Heart right ventricle (tissue), 16 donors: ENCODE measurements around the gene SHISA4. TPM values are rescaled to one million over a fixed set of nuclear protein-coding genes. Genes with fewer than 3 reads are reported as not detected.

ENCODE experiments used
- ATAC-seq, 8 donors: fragments of 200-7000 bp; cut with Tn5 transposase; one replicate each; pipeline ENCODE4 v1.9.1; 2020; ENCODE audit warnings: mild to moderate bottlenecking in 8 of 8, moderate library complexity in 8 of 8, moderate number of reproducible peaks in 1 of 8
- DNase-seq, 2 donors: peaks; one replicate each; pipeline ENCODE4 v3.0.0-alpha.2; 2020
- H3K27ac ChIP-seq, 10 donors: fragments of 200-600 bp; sonication (generic) in 2 of 10; one replicate each; pipeline versions ENCODE4 v1.5.0 to v1.8.0; 2020 to 2022; ENCODE audit warnings: mild to moderate bottlenecking in 3 of 10
- H3K27me3 ChIP-seq, 7 donors: fragments of 200-600 bp; one replicate each; pipeline ENCODE4 v1.8.0; 2021 to 2022; ENCODE audit warnings: mild to moderate bottlenecking in 2 of 7
- H3K36me3 ChIP-seq, 9 donors: fragments of 200-600 bp; sonication (generic) in 1 of 9; one replicate each; pipeline versions ENCODE4 v1.5.0 to v1.8.0; 2020 to 2022; ENCODE audit warnings: mild to moderate bottlenecking in 2 of 9
- H3K4me1 ChIP-seq, 9 donors: fragments of 200-600 bp; sonication (generic) in 1 of 9; one replicate each; pipeline versions ENCODE4 v1.5.0 to v1.8.0; 2020 to 2022; ENCODE audit warnings: mild to moderate bottlenecking in 4 of 9
- H3K4me3 ChIP-seq, 10 donors: fragments of 200-600 bp; sonication (generic) in 2 of 10; one replicate each; pipeline versions ENCODE4 v1.5.0 to v1.8.0; 2020 to 2022; ENCODE audit warnings: mild to moderate bottlenecking in 7 of 10, moderate library complexity in 2 of 10
- H3K9me3 ChIP-seq, 11 donors: fragments of 200-600 bp in 10 of 11; sonication (generic) in 2 of 11; one replicate each; pipeline versions ENCODE4 v1.5.0 to v1.8.0; 2013 to 2022; ENCODE audit warnings: mild to moderate bottlenecking in 2 of 11, control low read depth in 1 of 11, moderate library complexity in 1 of 11
- WGBS, 2 donors: extraction: QIAGEN DNeasy Blood & Tissue Kit; methylation state at CpG; one replicate each; pipeline ENCODE4 v1.1.7; 2013; ENCODE audit warnings: inconsistent platforms in 1 of 2; 5-methylcytosine and 5-hydroxymethylcytosine counted together
- intact Hi-C, 10 donors: fragments of 100-400 bp; cut with DNase I; formaldehyde crosslinking; loops; one replicate each; pipeline versions ENCODE4 v1.11.1 to v1.14.2; 2022
- polyA plus RNA-seq, 2 donors: library from polyadenylated mRNA; stranded (reverse); fragments of 200-250 nt; gene quantifications; one replicate each; pipeline ENCODE4 v1.2.3, GENCODE V29; 2013
- total RNA-seq, 10 donors: library from RNA; stranded (reverse); fragmentation: NEBNext Ultra II Directional in 3 of 10; extraction: Animal tissue kit (Norgen Biotek cat#: 25700) in 3 of 10; gene quantifications; one replicate each; pipeline versions ENCODE4 v1.2.1 to v1.2.4, GENCODE V29; 2021 to 2023
- TF ChIP-seq, protein P1 (sequence below), 9 donors: fragments of 200-600 bp; sonication (generic) in 2 of 9; IDR thresholded peaks; one replicate each; pipeline versions ENCODE4 v1.5.0 to v1.8.0; 2021 to 2022; ENCODE audit warnings: antibody characterized with exemption in 9 of 9, mild to moderate bottlenecking in 5 of 9, moderate library complexity in 1 of 9
- donor health status: Arrhythmogenic right ventricular cardiomyopathy.
- donor health status: ischemic (EF 13 %, LVEDD 7.1; RV severe dilation, severe dysfunction).
- donor health status: healthy with polysubstance abuse.
- donor health status: DM: no; HTN: yes; CAD: no.
- donor health status: DM: no; HTN: no; CAD: no.
- donor health status: ischemic (EF 25% LVEDD 6.9; RV normal size, moderate dysfunction).
- donor health status: ischemic (EF 25% LVEDD 5.7; RV mildly dilated, moderate dysfunction).
- donor health status: healthy.
- donor health status: DM: yes; HTN: yes; CAD: no.
- donor health status: Ischemic cardiomyopathy.
- donor health status: ischemic (EF 35%, LVEDD 5.7; RV mildly dilated, moderate dysfunction).
- donor health status: nonischemic (EF 11% LVEDD 7.7; RV severe dilation, severe dysfunction).
- donor health status: DM: yes; HTN: yes; CAD: no.
- donor health status: PGD.
- donor health status: ischemic (EF 29% LVEDD 5.4; RV normal size, mild dysfunction).
- donor health status: nonischemic (EF 23%, LVEDD 6.1; RV moderate dilation, normal function).

SHISA4 gene
- total and polyA plus RNA-seq, 12 donors = 72.6 to 214 (median 122) TPM

- intact Hi-C loops = loop anchor here in 2 of 10 donors (10.0 kb wide), 2 partner anchors 168 to 232 kb away; no protein-coding TSS in a partner anchor
- 59 to 75% methylated on average over 2 of the region's 2 CpGs for WGBS, 2 donors
- Histone ChIP-seq H3K9me3 (no peaks in the 10 kb centered on the region), H3K4me3 (no peak overlapping the region), H3K27ac (peak overlapping the region in 9 of 10 donors; percentile 67 to 96 (median 85)), H3K36me3 (peaks cover 0 to 5% (median 0%) of the 10 kb centered on the region in 9 donors), H3K4me1 (peaks cover 10 to 66% (median 44%) of the 10 kb centered on the region in 9 donors), H3K27me3 (peaks cover 0 to 11% (median 0%) of the 10 kb centered on the region in 7 donors)
- DNase-seq = no peak
- ATAC-seq = peak in 4 of 8 donors; percentile 20 to 42 (median 31)
- TF ChIP-seq, protein P1, sequence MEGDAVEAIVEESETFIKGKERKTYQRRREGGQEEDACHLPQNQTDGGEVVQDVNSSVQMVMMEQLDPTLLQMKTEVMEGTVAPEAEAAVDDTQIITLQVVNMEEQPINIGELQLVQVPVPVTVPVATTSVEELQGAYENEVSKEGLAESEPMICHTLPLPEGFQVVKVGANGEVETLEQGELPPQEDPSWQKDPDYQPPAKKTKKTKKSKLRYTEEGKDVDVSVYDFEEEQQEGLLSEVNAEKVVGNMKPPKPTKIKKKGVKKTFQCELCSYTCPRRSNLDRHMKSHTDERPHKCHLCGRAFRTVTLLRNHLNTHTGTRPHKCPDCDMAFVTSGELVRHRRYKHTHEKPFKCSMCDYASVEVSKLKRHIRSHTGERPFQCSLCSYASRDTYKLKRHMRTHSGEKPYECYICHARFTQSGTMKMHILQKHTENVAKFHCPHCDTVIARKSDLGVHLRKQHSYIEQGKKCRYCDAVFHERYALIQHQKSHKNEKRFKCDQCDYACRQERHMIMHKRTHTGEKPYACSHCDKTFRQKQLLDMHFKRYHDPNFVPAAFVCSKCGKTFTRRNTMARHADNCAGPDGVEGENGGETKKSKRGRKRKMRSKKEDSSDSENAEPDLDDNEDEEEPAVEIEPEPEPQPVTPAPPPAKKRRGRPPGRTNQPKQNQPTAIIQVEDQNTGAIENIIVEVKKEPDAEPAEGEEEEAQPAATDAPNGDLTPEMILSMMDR (IDR thresholded peaks at IDR 0.05) = peak in 2 of 9 donors; percentile 18 to 20
These were observed 6.0 kb upstream of the SHISA4 start for GRCh38 chr1:201882665-201883132.

- Histone ChIP-seq H3K4me1 (peaks cover 10 to 68% (median 46%) of the 10 kb centered on the region in 9 donors), H3K36me3 (peaks cover 0 to 3% (median 0%) of the 10 kb centered on the region in 9 donors), H3K4me3 (no peak overlapping the region), H3K27ac (peak overlapping the region; percentile 67 to 96 (median 84)), H3K27me3 (peaks cover 0 to 16% (median 0%) of the 10 kb centered on the region in 7 donors), H3K9me3 (no peaks in the 10 kb centered on the region)
- TF ChIP-seq, protein P1 (IDR thresholded peaks at IDR 0.05) = no peak
- no peak for ATAC-seq
- no peak for DNase-seq
- WGBS, 2 donors = 72 to 76% methylated on average over 3 of the region's 3 CpGs
- intact Hi-C loops = loop anchor here in 2 of 10 donors (10.0 kb wide), 2 partner anchors 168 to 232 kb away; no protein-coding TSS in a partner anchor
These were observed 5.4 kb upstream of the SHISA4 start for GRCh38 chr1:201883266-201883665.

- Histone ChIP-seq H3K9me3 (no peaks in the 10 kb centered on the region), H3K4me3 (no peak overlapping the region), H3K36me3 (no peaks in the 10 kb centered on the region), H3K27me3 (peaks cover 0 to 22% (median 0%) of the 10 kb centered on the region in 7 donors), H3K27ac (peak overlapping the region; percentile 67 to 96 (median 84)), H3K4me1 (peaks cover 10 to 70% (median 45%) of the 10 kb centered on the region in 9 donors)
- ATAC-seq (peak; percentile 17 to 68 (median 56)), DNase-seq (peak in 1 of 2 donors; percentile 42)
- intact Hi-C loops = loop anchor here in 2 of 10 donors (10.0 kb wide), 2 partner anchors 169 to 231 kb away; no protein-coding TSS in a partner anchor
- TF ChIP-seq, protein P1 (IDR thresholded peaks at IDR 0.05) = no peak
- WGBS, 2 donors = 18 to 23% methylated on average over 7 of the region's 7 CpGs
These were observed 4.9 kb upstream of the SHISA4 start for GRCh38 chr1:201883786-201884185.

DNA sequence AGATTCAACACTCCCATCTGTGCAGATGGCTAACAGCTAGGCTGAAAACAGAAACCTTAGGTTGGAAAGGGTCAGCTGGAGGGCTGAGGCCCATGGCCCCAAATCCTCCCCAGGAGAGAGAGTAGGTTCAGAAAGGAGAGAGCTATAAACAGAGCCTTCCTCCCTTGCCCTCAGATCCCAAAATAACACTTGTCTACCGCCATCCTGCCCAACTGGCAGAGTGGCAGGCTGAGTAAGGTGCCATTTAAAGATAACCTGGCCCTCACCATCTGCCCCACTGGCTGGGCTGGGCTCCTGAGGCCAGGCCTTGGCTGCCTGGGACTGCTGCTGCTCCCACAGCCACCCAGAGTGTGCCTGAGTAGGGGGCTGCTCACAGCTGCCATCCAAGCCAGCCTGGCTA lies 4.3 kb upstream of the SHISA4 start:
- H3K27ac ChIP-seq = peak overlapping the region; percentile 67 to 96 (median 84)
- ATAC-seq (peak; percentile 34 to 75 (median 60)), DNase-seq (peak; percentile 48 to 58)
- H3K9me3 ChIP-seq = no peaks in the 10 kb centered on the region
- no peaks in the 10 kb centered on the region for H3K36me3 ChIP-seq
- H3K27me3 ChIP-seq = peaks cover 0 to 28% (median 0%) of the 10 kb centered on the region in 7 donors
- intact Hi-C loops = loop anchor here in 2 of 10 donors (10.0 kb wide), 2 partner anchors 170 to 230 kb away; no protein-coding TSS in a partner anchor
- TF ChIP-seq, protein P1 (IDR thresholded peaks at IDR 0.05) = no peak
- no peak overlapping the region for H3K4me3 ChIP-seq
- WGBS, 2 donors = 20 to 28% methylated on average over 1 of the region's 1 CpG
- peaks cover 12 to 76% (median 45%) of the 10 kb centered on the region in 9 donors for H3K4me1 ChIP-seq
